GM12872 (cell line): ENCODE measurements around the gene SIPA1.

Experiments
- CTCF ChIP-seq: IDR thresholded peaks from 3 replicates; pipeline ENCODE4 v1.5.1; 2011; ENCODE audit warnings: low read depth, mild to moderate bottlenecking, low read length, moderate library complexity; ENCODE audit not compliant: insufficient read depth

The SIPA1 gene

GRCh38 chr11:65633390-65634108 lies 4.4 kb upstream of the SIPA1 start:
- TF ChIP-seq CTCF, result no peak

DNA sequence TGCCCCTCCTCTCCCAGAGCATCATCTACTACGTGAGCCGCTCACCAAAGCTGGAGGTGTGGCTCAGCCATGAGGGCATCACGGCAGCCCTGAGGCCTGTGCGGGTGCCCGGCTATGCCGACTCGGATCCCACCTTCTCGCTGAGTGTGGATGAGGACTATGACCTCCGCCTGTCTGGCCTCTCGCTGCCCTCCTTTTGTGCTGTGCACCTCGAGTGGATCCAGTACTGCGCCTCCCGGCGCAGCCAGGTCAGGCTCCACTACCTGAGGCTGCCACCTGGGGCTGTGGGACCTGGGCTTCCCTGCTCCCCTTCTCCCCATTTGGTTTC lies 3.8 kb upstream of the SIPA1 start:
- TF ChIP-seq CTCF, result no peak

GRCh38 chr11:65634440-65634839 lies 3.5 kb upstream of the SIPA1 start:
- TF ChIP-seq CTCF, result no peak

- no peak for TF ChIP-seq CTCF
Measured at GRCh38 chr11:65634905-65635731, 2.8 kb upstream of the SIPA1 start.

DNA sequence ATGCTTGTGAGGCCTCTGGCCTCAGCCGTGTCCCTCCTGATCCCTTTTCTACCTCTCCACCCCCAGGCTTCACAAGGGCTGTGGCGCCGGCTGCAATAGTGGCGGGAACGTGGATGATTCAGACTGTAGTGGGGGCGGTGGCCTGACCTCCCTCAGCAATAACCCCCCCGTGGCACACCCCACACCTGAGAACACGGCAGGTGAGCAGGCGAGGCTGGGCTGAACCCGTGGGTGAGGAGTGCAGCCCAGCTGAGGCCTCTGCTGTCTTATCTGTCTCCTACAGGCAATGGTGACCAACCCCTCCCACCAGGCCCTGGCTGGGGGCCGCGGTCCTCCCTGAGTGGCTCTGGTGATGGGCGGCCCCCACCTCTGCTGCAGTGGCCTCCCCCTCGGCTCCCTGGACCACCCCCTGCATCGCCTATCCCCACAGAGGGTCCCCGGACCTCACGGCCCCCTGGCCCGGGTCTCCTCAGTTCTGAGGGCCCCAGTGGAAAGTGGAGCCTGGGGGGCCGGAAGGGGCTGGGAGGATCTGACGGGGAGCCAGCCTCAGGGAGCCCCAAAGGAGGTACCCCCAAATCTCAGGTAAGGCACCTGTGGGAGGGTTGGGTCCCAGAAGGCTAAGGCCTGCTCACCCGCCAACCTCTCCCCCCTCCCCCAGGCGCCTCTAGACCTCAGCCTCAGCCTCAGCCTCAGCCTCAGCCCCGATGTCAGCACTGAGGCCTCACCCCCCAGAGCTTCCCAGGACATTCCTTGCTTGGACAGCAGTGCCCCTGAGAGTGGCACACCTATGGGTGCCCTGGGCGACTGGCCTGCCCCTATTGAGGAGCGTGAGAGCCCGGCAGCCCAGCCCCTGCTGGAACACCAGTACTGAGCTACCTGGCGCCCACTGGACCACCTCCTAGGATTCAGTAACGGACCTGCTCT lies 1.5 kb upstream of the SIPA1 start:
- TF ChIP-seq CTCF, result no peak

DNA sequence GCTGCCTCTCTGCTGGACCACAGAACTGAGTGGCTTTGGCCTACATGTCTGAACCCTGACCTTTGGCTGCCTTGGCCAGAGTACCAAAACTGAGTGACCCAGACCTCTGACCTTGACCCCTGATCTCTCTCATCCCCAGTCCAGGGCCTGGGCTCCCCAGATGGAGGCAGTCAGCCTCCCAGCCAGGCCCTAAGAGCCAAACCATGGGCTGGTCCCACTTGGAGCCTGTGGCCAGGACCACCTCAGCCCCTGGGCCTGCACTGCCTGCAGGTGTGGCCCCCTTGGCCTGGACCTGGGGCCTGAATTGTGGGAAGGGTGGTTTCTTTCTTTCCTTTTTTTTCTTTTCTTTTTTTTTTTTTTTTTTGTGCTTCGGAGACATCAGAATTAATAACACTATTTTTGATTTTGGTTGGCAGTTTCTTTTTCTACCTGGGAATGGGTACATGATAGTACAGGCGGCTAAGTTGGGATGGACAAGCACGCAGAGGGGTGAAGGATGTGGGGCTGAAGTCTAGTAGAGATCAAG lies 806 bp upstream of the SIPA1 start:
- no peak for TF ChIP-seq CTCF
